GM23338 (cell line): ENCODE measurements around the gene KIAA0753. TPM values are rescaled to one million over a fixed set of nuclear protein-coding genes. Genes with fewer than 3 reads are reported as not detected.

ENCODE experiments used
- ATAC-seq: fragments of 200-7000 bp; cut with Tn5 transposase; 3 replicates; pipeline ENCODE4 v1.9.1; 2020
- DNase-seq: peaks from one replicate; pipeline ENCODE4 v3.0.0-alpha.2; 2015; ENCODE audit warnings: low spot score
- H2AFZ ChIP-seq: fragments of 200-600 bp; sonication (generic); 2 replicates; pipeline ENCODE4 v1.8.0; 2016; ENCODE audit warnings: antibody characterized with exemption, mild to moderate bottlenecking, moderate library complexity
- H3F3A ChIP-seq: fragments of 200-600 bp; sonication (generic); replicated peaks from 2 replicates; pipeline ENCODE4 v1.8.0; 2017; ENCODE audit warnings: antibody characterized with exemption, mixed run types, low read depth
- H3K27ac ChIP-seq: fragments of 200-600 bp; sonication (generic); 2 replicates; pipeline ENCODE4 v1.6.1; 2016; ENCODE audit warnings: low read depth
- H3K27me3 ChIP-seq: fragments of 200-600 bp; sonication (generic); 2 replicates; pipeline ENCODE4 v1.8.0; 2016; ENCODE audit warnings: mild to moderate bottlenecking, mixed run types, moderate library complexity; ENCODE audit not compliant: insufficient read depth
- H3K36me3 ChIP-seq: fragments of 200-600 bp; sonication (generic); 2 replicates; pipeline ENCODE4 v1.8.0; 2016; ENCODE audit warnings: mild to moderate bottlenecking; ENCODE audit not compliant: insufficient read depth
- H3K4me1 ChIP-seq: fragments of 200-600 bp; sonication (generic); 2 replicates; pipeline ENCODE4 v1.8.0; 2016; ENCODE audit warnings: mild to moderate bottlenecking, moderate library complexity; ENCODE audit not compliant: insufficient read depth
- H3K4me2 ChIP-seq: fragments of 200-600 bp; sonication (generic); 2 replicates; pipeline ENCODE4 v1.7.1; 2017; ENCODE audit warnings: mixed run types
- H3K4me3 ChIP-seq: fragments of 200-600 bp; sonication (generic); 2 replicates; pipeline ENCODE4 v1.6.1; 2016; ENCODE audit warnings: mixed run types
- H3K79me2 ChIP-seq: fragments of 200-600 bp; sonication (generic); replicated peaks from 2 replicates; pipeline ENCODE4 v1.8.0; 2017; ENCODE audit warnings: mild to moderate bottlenecking; ENCODE audit not compliant: insufficient read depth
- H3K9me2 ChIP-seq: fragments of 200-600 bp; sonication (generic); 2 replicates; pipeline ENCODE4 v1.8.0; 2017; ENCODE audit not compliant: insufficient read depth
- H4K20me1 ChIP-seq: fragments of 200-600 bp; sonication (generic); replicated peaks from 2 replicates; pipeline ENCODE4 v1.8.0; 2017; ENCODE audit warnings: mild to moderate bottlenecking; ENCODE audit not compliant: insufficient read depth
- H3K27ac Mint-ChIP-seq: 2 replicates; pipeline ENCODE4 v1.8.0; 2020; ENCODE audit warnings: inconsistent platforms, mild to moderate bottlenecking, moderate library complexity, mixed read lengths
- H3K27me3 Mint-ChIP-seq: 3 replicates; pipeline ENCODE4 v1.8.0; 2022; ENCODE audit warnings: low read depth, mild to moderate bottlenecking, moderate library complexity, mixed read lengths, inconsistent platforms; ENCODE audit not compliant: insufficient read depth, poor library complexity
- H3K36me3 Mint-ChIP-seq: 3 replicates; pipeline ENCODE4 v1.8.0; 2021; ENCODE audit warnings: low read depth, mild to moderate bottlenecking, inconsistent platforms, moderate library complexity, mixed read lengths
- H3K4me1 Mint-ChIP-seq: 3 replicates; pipeline ENCODE4 v1.8.0; 2020; ENCODE audit warnings: mild to moderate bottlenecking, inconsistent platforms, mixed read lengths
- H3K4me3 Mint-ChIP-seq: 3 replicates; pipeline ENCODE4 v1.8.0; 2021; ENCODE audit warnings: moderate library complexity, mild to moderate bottlenecking, inconsistent platforms, mixed read lengths
- H3K9me3 Mint-ChIP-seq: 3 replicates; pipeline ENCODE4 v1.8.0; 2020; ENCODE audit warnings: moderate library complexity, mild to moderate bottlenecking, inconsistent platforms, mixed read lengths
- CREB1 ChIP-seq: fragments of 250-450 bp; sonication (Bioruptor Pico); IDR thresholded peaks from 2 replicates; pipeline ENCODE4 v1.5.0; 2020; ENCODE audit warnings: low read depth, mild to moderate bottlenecking, moderate library complexity
- EZH2 ChIP-seq: fragments of 200-600 bp; sonication (generic); IDR thresholded peaks from one replicate; pipeline ENCODE4 v1.8.0; 2017; ENCODE audit warnings: antibody characterized with exemption, mild to moderate bottlenecking, low read depth; ENCODE audit not compliant: unreplicated experiment
- EZH2phosphoT487 ChIP-seq: fragments of 200-600 bp; sonication (generic); IDR thresholded peaks from one replicate; pipeline ENCODE4 v1.8.1; 2018; ENCODE audit warnings: antibody characterized with exemption; ENCODE audit not compliant: unreplicated experiment
- JUNB ChIP-seq: IDR thresholded peaks from one replicate; pipeline ENCODE4 v1.6.1; 2016; ENCODE audit warnings: antibody characterized with exemption; ENCODE audit not compliant: unreplicated experiment
- NANOG ChIP-seq: IDR thresholded peaks from 2 replicates; pipeline ENCODE4 v1.6.1; 2016; ENCODE audit warnings: antibody characterized with exemption, borderline replicate concordance
- POLR2AphosphoS5 ChIP-seq: IDR thresholded peaks from 2 replicates; pipeline ENCODE4 v1.6.1; 2016; ENCODE audit warnings: antibody characterized with exemption, low read depth
- STAT1 ChIP-seq: IDR thresholded peaks from one replicate; pipeline ENCODE4 v1.6.1; 2016; ENCODE audit warnings: antibody characterized with exemption; ENCODE audit not compliant: unreplicated experiment
- ZNF114 ChIP-seq: fragments of 250-450 bp; sonication (Bioruptor Pico); IDR thresholded peaks from 2 replicates; pipeline ENCODE4 v1.5.0; 2020; ENCODE audit warnings: mild to moderate bottlenecking, moderate library complexity
- ZNF331 ChIP-seq: fragments of 250-450 bp; sonication (Bioruptor Pico); IDR thresholded peaks from 2 replicates; pipeline ENCODE4 v1.5.0; 2020; ENCODE audit warnings: low read depth, mild to moderate bottlenecking, moderate library complexity
- polyA plus RNA-seq: library from polyadenylated mRNA; unstranded; fragments of >200 nt; fragmentation: Nextera tagmentation; extraction: Ambion mirVana; gene quantifications from 2 replicates; pipeline ENCODE4 v1.2.1, GENCODE V29; 2016
- total RNA-seq: library from RNA; depleted of rRNA; stranded (reverse); fragments of >200 nt; shearing (Covaris generic); gene quantifications from 2 replicates; pipeline ENCODE4 v1.2.3, GENCODE V29; 2014
- TF ChIP-seq, protein P1 (sequence below), 2 experiments: fragments of 200-600 bp in 1 of 2; sonication (generic) in 1 of 2; conservative IDR thresholded peaks; 2 replicates each; pipeline versions ENCODE4 v1.5.1 to v1.6.1; 2016 to 2017; ENCODE audit warnings: antibody characterized with exemption in 2 of 2, low read depth in 2 of 2, mild to moderate bottlenecking in 2 of 2, moderate library complexity in 1 of 2
- TF ChIP-seq, protein P2 (sequence below): IDR thresholded peaks from one replicate; pipeline ENCODE4 v1.6.1; 2018; ENCODE audit warnings: antibody characterized with exemption; ENCODE audit not compliant: unreplicated experiment
- TF ChIP-seq, protein P3 (sequence below): fragments of 250-450 bp; sonication (Bioruptor Pico); IDR thresholded peaks from 2 replicates; pipeline ENCODE4 v1.5.0; 2020; ENCODE audit warnings: mild to moderate bottlenecking, moderate library complexity
- TF ChIP-seq, protein P4 (sequence below): IDR thresholded peaks from 2 replicates; pipeline ENCODE4 v1.6.1; 2016; ENCODE audit warnings: antibody characterized with exemption

KIAA0753 gene
- total and polyA plus RNA-seq, 2 experiments from 2014 or later, result 6.0 to 27.8 TPM

DNA sequence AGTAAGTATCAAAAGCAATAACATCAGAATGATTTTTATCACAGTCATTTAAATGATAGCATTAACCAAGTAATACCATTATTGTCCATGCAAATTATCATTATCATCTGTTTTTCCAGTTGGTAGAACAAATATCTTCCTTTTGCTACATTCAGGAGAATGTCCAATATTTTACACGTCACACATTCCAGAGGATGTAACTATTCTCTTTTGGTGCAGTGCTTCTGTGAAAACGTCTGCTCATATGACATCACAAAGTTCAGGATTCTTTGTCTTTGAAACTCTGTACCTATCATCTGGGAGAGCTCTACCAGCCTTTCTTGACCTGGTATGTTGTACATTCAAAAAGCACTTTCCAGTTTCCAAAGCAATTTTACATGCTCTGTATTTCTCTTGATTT lies 44.0 kb downstream of the KIAA0753 start:
- peaks cover 55% of the 10 kb centered on the region for H3K36me3 Mint-ChIP-seq

More for the DNA sequence above, 44.0 kb downstream of the KIAA0753 start:
- Histone ChIP-seq H3K27ac (no peak overlapping the region), H3K4me3 (no peak overlapping the region), H2AFZ (no peak overlapping the region), H3K36me3 (peaks cover 28% of the 10 kb centered on the region), H3K27me3 (no peaks in the 10 kb centered on the region), H3K9me2 (no peaks in the 10 kb centered on the region), H3K79me2 (no peaks in the 10 kb centered on the region), H3F3A (no peaks in the 10 kb centered on the region), H3K4me1 (no peaks in the 10 kb centered on the region), H4K20me1 (no peaks in the 10 kb centered on the region), H3K4me2 (no peak overlapping the region)
- ATAC-seq, result no peak
- peaks cover 4% of the 10 kb centered on the region for H3K27me3 Mint-ChIP-seq
- no peak for DNase-seq
- TF ChIP-seq ZNF331 (CRISPR knock-in tag) (no peak), STAT1 (no peak), CREB1 (no peak), NANOG (no peak), EZH2phosphoT487 (no peak), POLR2AphosphoS5 (no peak), EZH2 (no peak), JUNB (no peak), ZNF114 (no peak)
- TF ChIP-seq, protein P1, sequence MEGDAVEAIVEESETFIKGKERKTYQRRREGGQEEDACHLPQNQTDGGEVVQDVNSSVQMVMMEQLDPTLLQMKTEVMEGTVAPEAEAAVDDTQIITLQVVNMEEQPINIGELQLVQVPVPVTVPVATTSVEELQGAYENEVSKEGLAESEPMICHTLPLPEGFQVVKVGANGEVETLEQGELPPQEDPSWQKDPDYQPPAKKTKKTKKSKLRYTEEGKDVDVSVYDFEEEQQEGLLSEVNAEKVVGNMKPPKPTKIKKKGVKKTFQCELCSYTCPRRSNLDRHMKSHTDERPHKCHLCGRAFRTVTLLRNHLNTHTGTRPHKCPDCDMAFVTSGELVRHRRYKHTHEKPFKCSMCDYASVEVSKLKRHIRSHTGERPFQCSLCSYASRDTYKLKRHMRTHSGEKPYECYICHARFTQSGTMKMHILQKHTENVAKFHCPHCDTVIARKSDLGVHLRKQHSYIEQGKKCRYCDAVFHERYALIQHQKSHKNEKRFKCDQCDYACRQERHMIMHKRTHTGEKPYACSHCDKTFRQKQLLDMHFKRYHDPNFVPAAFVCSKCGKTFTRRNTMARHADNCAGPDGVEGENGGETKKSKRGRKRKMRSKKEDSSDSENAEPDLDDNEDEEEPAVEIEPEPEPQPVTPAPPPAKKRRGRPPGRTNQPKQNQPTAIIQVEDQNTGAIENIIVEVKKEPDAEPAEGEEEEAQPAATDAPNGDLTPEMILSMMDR (conservative IDR thresholded peaks at IDR 0.05; ENCODE audit: low read depth in 2 of 2), result no peak
- TF ChIP-seq, protein P2, sequence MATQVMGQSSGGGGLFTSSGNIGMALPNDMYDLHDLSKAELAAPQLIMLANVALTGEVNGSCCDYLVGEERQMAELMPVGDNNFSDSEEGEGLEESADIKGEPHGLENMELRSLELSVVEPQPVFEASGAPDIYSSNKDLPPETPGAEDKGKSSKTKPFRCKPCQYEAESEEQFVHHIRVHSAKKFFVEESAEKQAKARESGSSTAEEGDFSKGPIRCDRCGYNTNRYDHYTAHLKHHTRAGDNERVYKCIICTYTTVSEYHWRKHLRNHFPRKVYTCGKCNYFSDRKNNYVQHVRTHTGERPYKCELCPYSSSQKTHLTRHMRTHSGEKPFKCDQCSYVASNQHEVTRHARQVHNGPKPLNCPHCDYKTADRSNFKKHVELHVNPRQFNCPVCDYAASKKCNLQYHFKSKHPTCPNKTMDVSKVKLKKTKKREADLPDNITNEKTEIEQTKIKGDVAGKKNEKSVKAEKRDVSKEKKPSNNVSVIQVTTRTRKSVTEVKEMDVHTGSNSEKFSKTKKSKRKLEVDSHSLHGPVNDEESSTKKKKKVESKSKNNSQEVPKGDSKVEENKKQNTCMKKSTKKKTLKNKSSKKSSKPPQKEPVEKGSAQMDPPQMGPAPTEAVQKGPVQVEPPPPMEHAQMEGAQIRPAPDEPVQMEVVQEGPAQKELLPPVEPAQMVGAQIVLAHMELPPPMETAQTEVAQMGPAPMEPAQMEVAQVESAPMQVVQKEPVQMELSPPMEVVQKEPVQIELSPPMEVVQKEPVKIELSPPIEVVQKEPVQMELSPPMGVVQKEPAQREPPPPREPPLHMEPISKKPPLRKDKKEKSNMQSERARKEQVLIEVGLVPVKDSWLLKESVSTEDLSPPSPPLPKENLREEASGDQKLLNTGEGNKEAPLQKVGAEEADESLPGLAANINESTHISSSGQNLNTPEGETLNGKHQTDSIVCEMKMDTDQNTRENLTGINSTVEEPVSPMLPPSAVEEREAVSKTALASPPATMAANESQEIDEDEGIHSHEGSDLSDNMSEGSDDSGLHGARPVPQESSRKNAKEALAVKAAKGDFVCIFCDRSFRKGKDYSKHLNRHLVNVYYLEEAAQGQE, result no peak
- TF ChIP-seq, protein P3, sequence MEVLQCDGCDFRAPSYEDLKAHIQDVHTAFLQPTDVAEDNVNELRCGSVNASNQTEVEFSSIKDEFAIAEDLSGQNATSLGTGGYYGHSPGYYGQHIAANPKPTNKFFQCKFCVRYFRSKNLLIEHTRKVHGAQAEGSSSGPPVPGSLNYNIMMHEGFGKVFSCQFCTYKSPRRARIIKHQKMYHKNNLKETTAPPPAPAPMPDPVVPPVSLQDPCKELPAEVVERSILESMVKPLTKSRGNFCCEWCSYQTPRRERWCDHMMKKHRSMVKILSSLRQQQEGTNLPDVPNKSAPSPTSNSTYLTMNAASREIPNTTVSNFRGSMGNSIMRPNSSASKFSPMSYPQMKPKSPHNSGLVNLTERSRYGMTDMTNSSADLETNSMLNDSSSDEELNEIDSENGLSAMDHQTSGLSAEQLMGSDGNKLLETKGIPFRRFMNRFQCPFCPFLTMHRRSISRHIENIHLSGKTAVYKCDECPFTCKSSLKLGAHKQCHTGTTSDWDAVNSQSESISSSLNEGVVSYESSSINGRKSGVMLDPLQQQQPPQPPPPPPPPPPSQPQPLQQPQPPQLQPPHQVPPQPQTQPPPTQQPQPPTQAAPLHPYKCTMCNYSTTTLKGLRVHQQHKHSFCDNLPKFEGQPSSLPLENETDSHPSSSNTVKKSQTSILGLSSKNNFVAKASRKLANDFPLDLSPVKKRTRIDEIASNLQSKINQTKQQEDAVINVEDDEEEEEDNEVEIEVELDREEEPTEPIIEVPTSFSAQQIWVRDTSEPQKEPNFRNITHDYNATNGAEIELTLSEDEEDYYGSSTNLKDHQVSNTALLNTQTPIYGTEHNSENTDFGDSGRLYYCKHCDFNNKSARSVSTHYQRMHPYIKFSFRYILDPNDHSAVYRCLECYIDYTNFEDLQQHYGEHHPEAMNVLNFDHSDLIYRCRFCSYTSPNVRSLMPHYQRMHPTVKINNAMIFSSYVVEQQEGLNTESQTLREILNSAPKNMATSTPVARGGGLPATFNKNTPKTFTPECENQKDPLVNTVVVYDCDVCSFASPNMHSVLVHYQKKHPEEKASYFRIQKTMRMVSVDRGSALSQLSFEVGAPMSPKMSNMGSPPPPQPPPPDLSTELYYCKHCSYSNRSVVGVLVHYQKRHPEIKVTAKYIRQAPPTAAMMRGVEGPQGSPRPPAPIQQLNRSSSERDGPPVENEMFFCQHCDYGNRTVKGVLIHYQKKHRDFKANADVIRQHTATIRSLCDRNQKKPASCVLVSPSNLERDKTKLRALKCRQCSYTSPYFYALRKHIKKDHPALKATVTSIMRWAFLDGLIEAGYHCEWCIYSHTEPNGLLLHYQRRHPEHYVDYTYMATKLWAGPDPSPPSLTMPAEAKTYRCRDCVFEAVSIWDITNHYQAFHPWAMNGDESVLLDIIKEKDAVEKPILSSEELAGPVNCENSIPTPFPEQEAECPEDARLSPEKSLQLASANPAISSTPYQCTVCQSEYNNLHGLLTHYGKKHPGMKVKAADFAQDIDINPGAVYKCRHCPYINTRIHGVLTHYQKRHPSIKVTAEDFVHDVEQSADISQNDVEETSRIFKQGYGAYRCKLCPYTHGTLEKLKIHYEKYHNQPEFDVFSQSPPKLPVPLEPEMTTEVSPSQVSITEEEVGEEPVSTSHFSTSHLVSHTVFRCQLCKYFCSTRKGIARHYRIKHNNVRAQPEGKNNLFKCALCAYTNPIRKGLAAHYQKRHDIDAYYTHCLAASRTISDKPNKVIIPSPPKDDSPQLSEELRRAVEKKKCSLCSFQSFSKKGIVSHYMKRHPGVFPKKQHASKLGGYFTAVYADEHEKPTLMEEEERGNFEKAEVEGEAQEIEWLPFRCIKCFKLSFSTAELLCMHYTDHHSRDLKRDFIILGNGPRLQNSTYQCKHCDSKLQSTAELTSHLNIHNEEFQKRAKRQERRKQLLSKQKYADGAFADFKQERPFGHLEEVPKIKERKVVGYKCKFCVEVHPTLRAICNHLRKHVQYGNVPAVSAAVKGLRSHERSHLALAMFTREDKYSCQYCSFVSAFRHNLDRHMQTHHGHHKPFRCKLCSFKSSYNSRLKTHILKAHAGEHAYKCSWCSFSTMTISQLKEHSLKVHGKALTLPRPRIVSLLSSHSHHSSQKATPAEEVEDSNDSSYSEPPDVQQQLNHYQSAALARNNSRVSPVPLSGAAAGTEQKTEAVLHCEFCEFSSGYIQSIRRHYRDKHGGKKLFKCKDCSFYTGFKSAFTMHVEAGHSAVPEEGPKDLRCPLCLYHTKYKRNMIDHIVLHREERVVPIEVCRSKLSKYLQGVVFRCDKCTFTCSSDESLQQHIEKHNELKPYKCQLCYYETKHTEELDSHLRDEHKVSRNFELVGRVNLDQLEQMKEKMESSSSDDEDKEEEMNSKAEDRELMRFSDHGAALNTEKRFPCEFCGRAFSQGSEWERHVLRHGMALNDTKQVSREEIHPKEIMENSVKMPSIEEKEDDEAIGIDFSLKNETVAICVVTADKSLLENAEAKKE (CRISPR knock-in tag), result no peak
- TF ChIP-seq, protein P4, sequence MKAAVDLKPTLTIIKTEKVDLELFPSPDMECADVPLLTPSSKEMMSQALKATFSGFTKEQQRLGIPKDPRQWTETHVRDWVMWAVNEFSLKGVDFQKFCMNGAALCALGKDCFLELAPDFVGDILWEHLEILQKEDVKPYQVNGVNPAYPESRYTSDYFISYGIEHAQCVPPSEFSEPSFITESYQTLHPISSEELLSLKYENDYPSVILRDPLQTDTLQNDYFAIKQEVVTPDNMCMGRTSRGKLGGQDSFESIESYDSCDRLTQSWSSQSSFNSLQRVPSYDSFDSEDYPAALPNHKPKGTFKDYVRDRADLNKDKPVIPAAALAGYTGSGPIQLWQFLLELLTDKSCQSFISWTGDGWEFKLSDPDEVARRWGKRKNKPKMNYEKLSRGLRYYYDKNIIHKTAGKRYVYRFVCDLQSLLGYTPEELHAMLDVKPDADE, result no peak
- no peak overlapping the region for H3K4me3 Mint-ChIP-seq
- peaks cover 7% of the 10 kb centered on the region; the same call in 2 of the 3 replicates for H3K4me1 Mint-ChIP-seq
- H3K27ac Mint-ChIP-seq, result no peak overlapping the region
- H3K9me3 Mint-ChIP-seq, result no peaks in the 10 kb centered on the region
